PFSK-1 (cell line): ENCODE results near the gene JPH4.

Experiments
- POLR2AphosphoS5 ChIP-seq: IDR thresholded peaks from 2 replicates; pipeline ENCODE4 v1.6.1; 2012; ENCODE audit warnings: low read depth, mild to moderate bottlenecking, control low read depth, low read length, moderate library complexity
- TAF1 ChIP-seq: IDR thresholded peaks from 2 replicates; pipeline ENCODE4 v1.6.1; 2012; ENCODE audit warnings: low read length, control low read depth, borderline replicate concordance; ENCODE audit not compliant: insufficient read depth
- TF ChIP-seq, protein P1 (sequence below), 2 experiments: IDR thresholded peaks; 2 replicates each; pipeline versions ENCODE4 v1.6.1 to v1.8.0; 2011 to 2012; ENCODE audit warnings: low read depth in 2 of 2, low read length in 2 of 2, control low read depth in 1 of 2, inconsistent platforms in 1 of 2, mild to moderate bottlenecking in 1 of 2, moderate library complexity in 1 of 2; ENCODE audit not compliant: insufficient read depth in 1 of 2

DNA sequence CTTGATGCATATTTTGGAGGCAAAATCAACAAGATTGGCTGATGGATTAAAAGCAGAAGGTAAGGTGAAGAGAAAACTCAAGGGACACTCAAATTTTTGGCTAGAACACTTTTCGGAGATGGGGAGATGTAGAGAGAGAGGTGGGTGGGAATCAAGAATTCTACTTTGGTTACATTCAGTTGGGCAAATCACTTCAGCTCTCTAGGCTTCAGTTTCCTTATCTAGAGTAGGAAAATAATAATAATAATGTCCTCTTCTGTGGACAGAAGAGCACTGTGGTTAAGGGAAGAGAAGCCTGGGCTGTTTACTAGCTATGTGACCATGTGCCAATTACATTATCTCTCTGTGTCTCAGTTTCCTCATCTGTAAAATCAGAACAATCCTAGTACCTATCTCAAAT is 34.2 kb upstream of the JPH4 start:
- TF ChIP-seq, protein P1, sequence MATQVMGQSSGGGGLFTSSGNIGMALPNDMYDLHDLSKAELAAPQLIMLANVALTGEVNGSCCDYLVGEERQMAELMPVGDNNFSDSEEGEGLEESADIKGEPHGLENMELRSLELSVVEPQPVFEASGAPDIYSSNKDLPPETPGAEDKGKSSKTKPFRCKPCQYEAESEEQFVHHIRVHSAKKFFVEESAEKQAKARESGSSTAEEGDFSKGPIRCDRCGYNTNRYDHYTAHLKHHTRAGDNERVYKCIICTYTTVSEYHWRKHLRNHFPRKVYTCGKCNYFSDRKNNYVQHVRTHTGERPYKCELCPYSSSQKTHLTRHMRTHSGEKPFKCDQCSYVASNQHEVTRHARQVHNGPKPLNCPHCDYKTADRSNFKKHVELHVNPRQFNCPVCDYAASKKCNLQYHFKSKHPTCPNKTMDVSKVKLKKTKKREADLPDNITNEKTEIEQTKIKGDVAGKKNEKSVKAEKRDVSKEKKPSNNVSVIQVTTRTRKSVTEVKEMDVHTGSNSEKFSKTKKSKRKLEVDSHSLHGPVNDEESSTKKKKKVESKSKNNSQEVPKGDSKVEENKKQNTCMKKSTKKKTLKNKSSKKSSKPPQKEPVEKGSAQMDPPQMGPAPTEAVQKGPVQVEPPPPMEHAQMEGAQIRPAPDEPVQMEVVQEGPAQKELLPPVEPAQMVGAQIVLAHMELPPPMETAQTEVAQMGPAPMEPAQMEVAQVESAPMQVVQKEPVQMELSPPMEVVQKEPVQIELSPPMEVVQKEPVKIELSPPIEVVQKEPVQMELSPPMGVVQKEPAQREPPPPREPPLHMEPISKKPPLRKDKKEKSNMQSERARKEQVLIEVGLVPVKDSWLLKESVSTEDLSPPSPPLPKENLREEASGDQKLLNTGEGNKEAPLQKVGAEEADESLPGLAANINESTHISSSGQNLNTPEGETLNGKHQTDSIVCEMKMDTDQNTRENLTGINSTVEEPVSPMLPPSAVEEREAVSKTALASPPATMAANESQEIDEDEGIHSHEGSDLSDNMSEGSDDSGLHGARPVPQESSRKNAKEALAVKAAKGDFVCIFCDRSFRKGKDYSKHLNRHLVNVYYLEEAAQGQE (IDR thresholded peaks at IDR 0.05; ENCODE audit: insufficient read depth in 1 of 2, low read depth in 2 of 2, low read length in 2 of 2), result no peak
- no peak for TF ChIP-seq POLR2AphosphoS5
- no peak for TF ChIP-seq TAF1
